Measurements from ENCODE around the gene NUDT4. TPM values are rescaled to one million over a fixed set of nuclear protein-coding genes. Genes with fewer than 3 reads are reported as not detected.
A peak's percentile ranks its signal among the peaks of the same experiment; 100 is the strongest.

NUDT4 gene
- total and polyA plus RNA-seq, 2 of the 13 experiments (the other 11 are each of a cell fraction or from before 2014, with no cell fraction given), result 37.3 to 70.1 TPM

- TF ChIP-seq GMEB2 (CRISPR knock-in tag; IDR thresholded peaks at IDR 0.05; ENCODE audit: low read depth) (no peak), ZNF335 (CRISPR knock-in tag; IDR thresholded peaks at IDR 0.05) (no peak), EP300 (IDR thresholded peaks at IDR 0.05; ENCODE audit: low read depth in 2 of 2, low read length in 2 of 2) (no peak), EP300 (CRISPR knock-in tag; IDR thresholded peaks at IDR 0.05; ENCODE audit: borderline replicate concordance) (no peak), CC2D1A (CRISPR knock-in tag; IDR thresholded peaks at IDR 0.05) (no peak), KAT7 (CRISPR knock-in tag; IDR thresholded peaks at IDR 0.05; ENCODE audit: borderline replicate concordance) (no peak), CEBPG (CRISPR knock-in tag; IDR thresholded peaks at IDR 0.05) (no peak), RELA (CRISPR knock-in tag; IDR thresholded peaks at IDR 0.05) (no peak), FOXC1 (CRISPR knock-in tag; IDR thresholded peaks at IDR 0.05; ENCODE audit: borderline replicate concordance) (no peak), ZNF607 (CRISPR knock-in tag; IDR thresholded peaks at IDR 0.05; ENCODE audit: borderline replicate concordance) (no peak; the same call in none of the 2 replicates), RAD21 (CRISPR knock-in tag; IDR thresholded peaks at IDR 0.05) (no peak; the same call in 1 of the 2 replicates), ZNF792 (CRISPR knock-in tag; IDR thresholded peaks at IDR 0.05) (no peak), ZNF678 (CRISPR knock-in tag; IDR thresholded peaks at IDR 0.05) (no peak), YEATS4 (CRISPR knock-in tag; IDR thresholded peaks at IDR 0.05; ENCODE audit: borderline replicate concordance) (no peak), MED1 (CRISPR knock-in tag; IDR thresholded peaks at IDR 0.05) (no peak; the same call in 1 of the 2 replicates), ZEB1 (IDR thresholded peaks at IDR 0.05; ENCODE audit: insufficient replicate concordance, low read depth) (no peak), ETV6 (CRISPR knock-in tag; conservative IDR thresholded peaks at IDR 0.05) (no peak), ZNF781 (CRISPR knock-in tag; IDR thresholded peaks at IDR 0.05; ENCODE audit: borderline replicate concordance, not compliant biosample characterization) (no peak), SMC3 (IDR thresholded peaks at IDR 0.05; ENCODE audit: low read length) (no peak), ZNF556 (CRISPR knock-in tag; IDR thresholded peaks at IDR 0.05; ENCODE audit: borderline replicate concordance) (no peak)
- TF ChIP-seq, protein P1, sequence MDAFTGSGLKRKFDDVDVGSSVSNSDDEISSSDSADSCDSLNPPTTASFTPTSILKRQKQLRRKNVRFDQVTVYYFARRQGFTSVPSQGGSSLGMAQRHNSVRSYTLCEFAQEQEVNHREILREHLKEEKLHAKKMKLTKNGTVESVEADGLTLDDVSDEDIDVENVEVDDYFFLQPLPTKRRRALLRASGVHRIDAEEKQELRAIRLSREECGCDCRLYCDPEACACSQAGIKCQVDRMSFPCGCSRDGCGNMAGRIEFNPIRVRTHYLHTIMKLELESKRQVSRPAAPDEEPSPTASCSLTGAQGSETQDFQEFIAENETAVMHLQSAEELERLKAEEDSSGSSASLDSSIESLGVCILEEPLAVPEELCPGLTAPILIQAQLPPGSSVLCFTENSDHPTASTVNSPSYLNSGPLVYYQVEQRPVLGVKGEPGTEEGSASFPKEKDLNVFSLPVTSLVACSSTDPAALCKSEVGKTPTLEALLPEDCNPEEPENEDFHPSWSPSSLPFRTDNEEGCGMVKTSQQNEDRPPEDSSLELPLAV (CRISPR knock-in tag; conservative IDR thresholded peaks at IDR 0.05; ENCODE audit: low read depth), result no peak
- TF ChIP-seq, protein P2, sequence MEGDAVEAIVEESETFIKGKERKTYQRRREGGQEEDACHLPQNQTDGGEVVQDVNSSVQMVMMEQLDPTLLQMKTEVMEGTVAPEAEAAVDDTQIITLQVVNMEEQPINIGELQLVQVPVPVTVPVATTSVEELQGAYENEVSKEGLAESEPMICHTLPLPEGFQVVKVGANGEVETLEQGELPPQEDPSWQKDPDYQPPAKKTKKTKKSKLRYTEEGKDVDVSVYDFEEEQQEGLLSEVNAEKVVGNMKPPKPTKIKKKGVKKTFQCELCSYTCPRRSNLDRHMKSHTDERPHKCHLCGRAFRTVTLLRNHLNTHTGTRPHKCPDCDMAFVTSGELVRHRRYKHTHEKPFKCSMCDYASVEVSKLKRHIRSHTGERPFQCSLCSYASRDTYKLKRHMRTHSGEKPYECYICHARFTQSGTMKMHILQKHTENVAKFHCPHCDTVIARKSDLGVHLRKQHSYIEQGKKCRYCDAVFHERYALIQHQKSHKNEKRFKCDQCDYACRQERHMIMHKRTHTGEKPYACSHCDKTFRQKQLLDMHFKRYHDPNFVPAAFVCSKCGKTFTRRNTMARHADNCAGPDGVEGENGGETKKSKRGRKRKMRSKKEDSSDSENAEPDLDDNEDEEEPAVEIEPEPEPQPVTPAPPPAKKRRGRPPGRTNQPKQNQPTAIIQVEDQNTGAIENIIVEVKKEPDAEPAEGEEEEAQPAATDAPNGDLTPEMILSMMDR (CRISPR knock-in tag; IDR thresholded peaks at IDR 0.05), result no peak
- TF ChIP-seq, protein P3, sequence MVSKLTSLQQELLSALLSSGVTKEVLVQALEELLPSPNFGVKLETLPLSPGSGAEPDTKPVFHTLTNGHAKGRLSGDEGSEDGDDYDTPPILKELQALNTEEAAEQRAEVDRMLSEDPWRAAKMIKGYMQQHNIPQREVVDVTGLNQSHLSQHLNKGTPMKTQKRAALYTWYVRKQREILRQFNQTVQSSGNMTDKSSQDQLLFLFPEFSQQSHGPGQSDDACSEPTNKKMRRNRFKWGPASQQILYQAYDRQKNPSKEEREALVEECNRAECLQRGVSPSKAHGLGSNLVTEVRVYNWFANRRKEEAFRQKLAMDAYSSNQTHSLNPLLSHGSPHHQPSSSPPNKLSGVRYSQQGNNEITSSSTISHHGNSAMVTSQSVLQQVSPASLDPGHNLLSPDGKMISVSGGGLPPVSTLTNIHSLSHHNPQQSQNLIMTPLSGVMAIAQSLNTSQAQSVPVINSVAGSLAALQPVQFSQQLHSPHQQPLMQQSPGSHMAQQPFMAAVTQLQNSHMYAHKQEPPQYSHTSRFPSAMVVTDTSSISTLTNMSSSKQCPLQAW (CRISPR knock-in tag; IDR thresholded peaks at IDR 0.05), result peak; percentile 77; the same call in 1 of the 2 replicates
These were observed 65.0 kb downstream of the NUDT4 start (continued) for GRCh38 chr12:93442411-93443340.

Data from HepG2 (cell line).